WTC11 (cell line): ENCODE data around the gene TLE3.

Source experiments
- CBFB ChIP-seq: sonication (generic); formaldehyde crosslinking; IDR thresholded peaks from 2 replicates; pipeline ENCODE4 v1.8.1; 2022; ENCODE audit warnings: mild to moderate bottlenecking, low read depth, missing genetic modification reagents
- CTCF ChIP-seq: fragments of 200-600 bp; IDR thresholded peaks from 2 replicates; pipeline ENCODE4 v1.8.0; 2022; ENCODE audit warnings: antibody characterized with exemption
- ELF4 ChIP-seq: sonication (generic); formaldehyde crosslinking; IDR thresholded peaks from 2 replicates; pipeline ENCODE4 v1.8.1; 2022; ENCODE audit warnings: low read depth, mild to moderate bottlenecking, moderate library complexity, missing genetic modification reagents
- IRF2 ChIP-seq: sonication (generic); formaldehyde crosslinking; IDR thresholded peaks from 2 replicates; pipeline ENCODE4 v1.8.0; 2022; ENCODE audit warnings: low read depth, missing genetic modification reagents, borderline replicate concordance
- NFATC4 ChIP-seq: fragments of 250-450 bp; sonication (Bioruptor Pico); IDR thresholded peaks from 2 replicates; pipeline ENCODE4 v1.9.0; 2021; ENCODE audit warnings: mild to moderate bottlenecking
- NR2C2 ChIP-seq: sonication (generic); formaldehyde crosslinking; IDR thresholded peaks from 2 replicates; pipeline ENCODE4 v1.8.0; 2022; ENCODE audit warnings: mild to moderate bottlenecking, missing genetic modification reagents
- PRRX2 ChIP-seq: fragments of 250-450 bp; sonication (Bioruptor Pico); IDR thresholded peaks from 2 replicates; pipeline ENCODE4 v1.8.0; 2021; ENCODE audit warnings: mild to moderate bottlenecking
- SMAD4 ChIP-seq: sonication (generic); formaldehyde crosslinking; IDR thresholded peaks from 2 replicates; pipeline ENCODE4 v1.8.0; 2022; ENCODE audit warnings: mild to moderate bottlenecking, missing genetic modification reagents
- SOX15 ChIP-seq: fragments of 250-450 bp; sonication (Bioruptor Pico); IDR thresholded peaks from 2 replicates; pipeline ENCODE4 v1.9.0; 2021; ENCODE audit warnings: mild to moderate bottlenecking
- TCF7 ChIP-seq: sonication (generic); formaldehyde crosslinking; IDR thresholded peaks from 2 replicates; pipeline ENCODE4 v1.8.0; 2022; ENCODE audit warnings: mild to moderate bottlenecking, low read depth, missing genetic modification reagents, moderate library complexity
- USF2 ChIP-seq: sonication (generic); formaldehyde crosslinking; IDR thresholded peaks from 2 replicates; pipeline ENCODE4 v1.8.1; 2023; ENCODE audit warnings: mild to moderate bottlenecking, missing genetic modification reagents, moderate library complexity
- TF ChIP-seq, protein P1 (sequence below): sonication (generic); formaldehyde crosslinking; IDR thresholded peaks from 2 replicates; pipeline ENCODE4 v1.8.0; 2023; ENCODE audit warnings: missing genetic modification reagents

GRCh38 chr15:70031713-70032112, 66.0 kb downstream of the TLE3 start:
- no peak for TF ChIP-seq CTCF
- TF ChIP-seq CBFB = no peak
- no peak for TF ChIP-seq TCF7
- no peak for TF ChIP-seq IRF2
- TF ChIP-seq, protein P1, sequence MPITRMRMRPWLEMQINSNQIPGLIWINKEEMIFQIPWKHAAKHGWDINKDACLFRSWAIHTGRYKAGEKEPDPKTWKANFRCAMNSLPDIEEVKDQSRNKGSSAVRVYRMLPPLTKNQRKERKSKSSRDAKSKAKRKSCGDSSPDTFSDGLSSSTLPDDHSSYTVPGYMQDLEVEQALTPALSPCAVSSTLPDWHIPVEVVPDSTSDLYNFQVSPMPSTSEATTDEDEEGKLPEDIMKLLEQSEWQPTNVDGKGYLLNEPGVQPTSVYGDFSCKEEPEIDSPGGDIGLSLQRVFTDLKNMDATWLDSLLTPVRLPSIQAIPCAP = no peak
- TF ChIP-seq PRRX2 (CRISPR knock-in tag) = no peak
- no peak for TF ChIP-seq SOX15 (CRISPR knock-in tag)
- no peak for TF ChIP-seq NFATC4 (CRISPR knock-in tag)
- TF ChIP-seq NR2C2 (CRISPR knock-in tag) = no peak
- no peak for TF ChIP-seq SMAD4 (CRISPR knock-in tag)
- TF ChIP-seq USF2 = no peak
- no peak for TF ChIP-seq ELF4 (CRISPR knock-in tag)
